22Rv1 (cell line): Measurements from ENCODE around the gene HELT.

Source experiments
- CTCF ChIP-seq: fragments of 450-650 bp; IDR thresholded peaks from 2 replicates; pipeline ENCODE4 v1.5.1; 2017; ENCODE audit warnings: mild to moderate bottlenecking
- ZFX ChIP-seq: fragments of 450-650 bp; IDR thresholded peaks from 2 replicates; pipeline ENCODE4 v1.6.1; 2017; ENCODE audit warnings: antibody characterized with exemption, borderline replicate concordance

GRCh38 chr4:184969610-184970009 lies 48.7 kb upstream of the HELT start:
- TF ChIP-seq CTCF (no peak), ZFX (no peak)
